GM12878 (cell line): Measurements from ENCODE around the gene WWOX. TPM values are rescaled to one million over a fixed set of nuclear protein-coding genes. Genes with fewer than 3 reads are reported as not detected.

Experiments used
- ATAC-seq: fragments of 200-7000 bp; cut with Tn5 transposase; 3 replicates; pipeline ENCODE4 v1.9.1; 2020; ENCODE audit warnings: mild to moderate bottlenecking, moderate library complexity
- BruUV-seq: library from RNA; stranded (reverse); fragments of 400-500 nt; replicated peaks from 2 replicates; lab custom pipeline; 2021; lab: Mats Ljungman, UMichigan
- CTCF ChIA-PET: fragments of 300-600 bp; sonication (Branson Sonifier 250); formaldehyde crosslinking; extraction: SDS; loops from one replicate; lab custom pipeline; 2021; ENCODE audit warnings: inconsistent platforms; lab: Yijun Ruan, JAX
- POLR2A ChIA-PET: fragments of 350-600 bp; formaldehyde crosslinking; extraction: SDS; loops from one replicate; lab custom pipeline; 2021; ENCODE audit warnings: inconsistent platforms; lab: Charles Lee
- RAD21 ChIA-PET: fragments of 300-600 bp; sonication (Branson Sonifier 250); formaldehyde crosslinking; loops from one replicate; lab custom pipeline; 2023; ENCODE audit warnings: antibody characterized with exemption; ENCODE audit not compliant: unreplicated experiment; lab: Charles Lee
- SMC1A ChIA-PET: fragments of 300-600 bp; sonication (Branson Sonifier 250); formaldehyde crosslinking; loops from one replicate; lab custom pipeline; 2023; ENCODE audit not compliant: unreplicated experiment, uncharacterized antibody; lab: Charles Lee
- DNase-seq: peaks from one replicate; pipeline ENCODE4 v3.0.0-alpha.2; 2011; ENCODE audit warnings: low read depth, low spot score
- FAIRE-seq: peaks from 3 replicates; lab custom pipeline; 2011; peaks lifted over from hg19 to GRCh38; lab: Jason Lieb, UNC
- H2AFZ ChIP-seq: 2 replicates; pipeline ENCODE4 v1.6.0; 2011; ENCODE audit warnings: low read depth, low read length, control low read depth; ENCODE audit not compliant: control insufficient read depth
- H3K27ac ChIP-seq: 2 replicates; pipeline ENCODE4 v1.5.1; 2011; ENCODE audit warnings: control low read depth; ENCODE audit not compliant: control insufficient read depth, insufficient read depth
- H3K27me3 ChIP-seq, 2 experiments: replicated peaks in 1 of 2; 2 replicates each; pipeline versions ENCODE4 v1.6.0 to v1.6.1; 2011; ENCODE audit warnings: low read length in 1 of 2; ENCODE audit not compliant: control insufficient read depth in 2 of 2, insufficient read depth in 2 of 2
- H3K36me3 ChIP-seq, 2 experiments: 2 replicates each; pipeline ENCODE4 v1.5.1; 2011; ENCODE audit warnings: low read length in 1 of 2; ENCODE audit not compliant: control insufficient read depth in 2 of 2, insufficient read depth in 2 of 2
- H3K4me1 ChIP-seq: 2 replicates; pipeline ENCODE4 v1.6.1; 2011; ENCODE audit warnings: mild to moderate bottlenecking, low read length, moderate library complexity, mixed read lengths; ENCODE audit not compliant: control insufficient read depth, insufficient read depth
- H3K4me2 ChIP-seq: 2 replicates; pipeline ENCODE4 v1.6.0; 2011; ENCODE audit warnings: control low read depth; ENCODE audit not compliant: control insufficient read depth, insufficient read depth
- H3K4me3 ChIP-seq: fragments of 200-600 bp; sonication (generic); 2 replicates; pipeline ENCODE4 v1.5.1; 2016
- H3K79me2 ChIP-seq: 2 replicates; pipeline ENCODE4 v1.6.0; 2011; ENCODE audit warnings: low read length; ENCODE audit not compliant: control insufficient read depth, insufficient read depth
- H3K9ac ChIP-seq: 2 replicates; pipeline ENCODE4 v1.8.0; 2011; ENCODE audit warnings: low read length, control low read depth, mixed read lengths; ENCODE audit not compliant: control insufficient read depth, insufficient read depth
- H3K9me3 ChIP-seq: replicated peaks from 3 replicates; pipeline ENCODE4 v1.5.1; 2011; ENCODE audit warnings: mild to moderate bottlenecking, low read length; ENCODE audit not compliant: control insufficient read depth, insufficient read depth
- H4K20me1 ChIP-seq: 2 replicates; pipeline ENCODE4 v1.6.0; 2011; ENCODE audit not compliant: control insufficient read depth, insufficient read depth
- BACH1 ChIP-seq: fragments of 450-650 bp; IDR thresholded peaks from 2 replicates; pipeline ENCODE4 v1.6.1; 2017; ENCODE audit warnings: mild to moderate bottlenecking, borderline replicate concordance
- EGR1 ChIP-seq, 2 experiments: IDR thresholded peaks; 1 replicate in 1 of 2; 2 replicates in 1 of 2; pipeline ENCODE4 v1.6.1; 2011 to 2012; ENCODE audit warnings: low read depth in 2 of 2, low read length in 2 of 2, borderline replicate concordance in 1 of 2, mild to moderate bottlenecking in 1 of 2, moderate library complexity in 1 of 2
- FOS ChIP-seq: IDR thresholded peaks from 3 replicates; pipeline ENCODE4 v1.6.1; 2011; ENCODE audit warnings: borderline replicate concordance; ENCODE audit not compliant: insufficient read length; ENCODE audit errors: extremely low read depth
- IRF4 ChIP-seq: IDR thresholded peaks from 2 replicates; pipeline ENCODE4 v1.6.1; 2011; ENCODE audit warnings: low read depth, low read length
- LARP7 ChIP-seq: fragments of 450-650 bp; IDR thresholded peaks from 2 replicates; pipeline ENCODE4 v1.6.1; 2017; ENCODE audit warnings: mild to moderate bottlenecking
- NR2C1 ChIP-seq: fragments of 450-650 bp; IDR thresholded peaks from 2 replicates; pipeline ENCODE4 v1.6.1; 2017; ENCODE audit warnings: antibody characterized with exemption, mild to moderate bottlenecking, moderate library complexity
- NR2C2 ChIP-seq: IDR thresholded peaks from 2 replicates; pipeline ENCODE4 v1.6.1; 2011; ENCODE audit warnings: borderline replicate concordance, low read depth; ENCODE audit not compliant: control insufficient read depth, insufficient read length
- NRF1 ChIP-seq: conservative IDR thresholded peaks from 2 replicates; pipeline ENCODE4 v1.6.1; 2011; ENCODE audit warnings: mild to moderate bottlenecking, low read depth, low read length, improper control_type of control experiment
- RBBP5 ChIP-seq: fragments of 200-600 bp; sonication (generic); conservative IDR thresholded peaks from 2 replicates; pipeline ENCODE4 v1.6.1; 2016
- RUNX3 ChIP-seq: IDR thresholded peaks from 2 replicates; pipeline ENCODE4 v1.6.1; 2012; ENCODE audit warnings: low read length, inconsistent platforms
- SPI1 ChIP-seq: IDR thresholded peaks from 2 replicates; pipeline ENCODE4 v1.6.1; 2011; ENCODE audit warnings: low read depth, mild to moderate bottlenecking, low read length, moderate library complexity, borderline replicate concordance; ENCODE audit not compliant: insufficient read depth
- STAT3 ChIP-seq: IDR thresholded peaks from 2 replicates; pipeline ENCODE4 v1.6.1; 2011; ENCODE audit warnings: low read depth, low read length, improper control_type of control experiment
- TCF3 ChIP-seq: IDR thresholded peaks from 2 replicates; pipeline ENCODE4 v1.6.1; 2012; ENCODE audit warnings: low read depth, mild to moderate bottlenecking, low read length, borderline replicate concordance; ENCODE audit not compliant: insufficient read depth
- WGBS: methylation state at CpG from one replicate; pipeline ENCODE4 v1.1.6; 2016; ENCODE audit warnings: low lambda C conversion rate; ENCODE audit not compliant: insufficient replicate concordance, insufficient coverage; ENCODE audit errors: missing lambda C conversion rate; 5-methylcytosine and 5-hydroxymethylcytosine counted together
- in situ Hi-C: fragments of 300-500 bp; cut with MboI; formaldehyde crosslinking; loops from 9 replicates; pipeline ENCODE4 v1.14.3; 2018; ENCODE audit warnings: mixed read lengths
- intact Hi-C: fragments of 100-400 bp; cut with micrococcal nuclease; formaldehyde crosslinking; loops from one replicate; pipeline ENCODE4 v1.14.2; 2022; ENCODE audit not compliant: unreplicated experiment
- polyA plus RNA-seq, 11 experiments: library from polyadenylated mRNA; depleted of rRNA in 4 of 11; unstranded in 6 of 11; stranded (reverse) in 5 of 11; fragments of >200 nt; fragmentation: Nextera tagmentation in 4 of 11; fragmentation: Illumina TruSeq in 1 of 11; extraction: Ambion mirVana in 4 of 11; extraction: Trizol in 1 of 11; gene quantifications; 1 replicate in 1 of 11; 2 replicates in 10 of 11; pipeline versions ENCODE4 v1.2.1 to v1.2.3, GENCODE V29; 2011 to 2016; ENCODE audit warnings: inconsistent platforms in 2 of 11, missing spikeins in 2 of 11, low read depth in 1 of 11
- total RNA-seq, 4 experiments: library from RNA; depleted of rRNA in 3 of 4; stranded (reverse); fragments of >200 nt in 3 of 4; fragmentation: Illumina TruSeq in 1 of 4; extraction: Trizol in 1 of 4; gene quantifications; 2 replicates each; pipeline versions ENCODE4 v1.2.1 to v1.2.3, GENCODE V29; 2013 to 2021
- TF ChIP-seq, protein P1 (sequence below): IDR thresholded peaks from 2 replicates; pipeline ENCODE4 v1.6.1; 2011; ENCODE audit warnings: borderline replicate concordance, low read depth, mild to moderate bottlenecking, moderate library complexity, low read length; ENCODE audit not compliant: insufficient read depth, poor library complexity, severe bottlenecking
- TF ChIP-seq, protein P2 (sequence below): IDR thresholded peaks from 2 replicates; pipeline ENCODE4 v1.6.1; 2011; ENCODE audit warnings: low read depth, low read length, improper control_type of control experiment, borderline replicate concordance

WWOX gene
- total and polyA plus RNA-seq, 10 of the 15 experiments (the other 5 are each of a cell fraction or from before 2014, with no cell fraction given): 2.8 to 24.4 (median 17.8) TPM

GRCh38 chr16:79090966-79091365 is 991.5 kb downstream of the WWOX start:
- Histone ChIP-seq H3K4me3 (no peak overlapping the region), H3K79me2 (no peaks in the 10 kb centered on the region), H3K4me2 (no peak overlapping the region), H3K36me3 (no peaks in the 10 kb centered on the region), H3K9ac (no peak overlapping the region), H3K27me3 (no peaks in the 10 kb centered on the region), H3K4me1 (peaks cover 20% of the 10 kb centered on the region), H3K27ac (no peak overlapping the region), H3K9me3 (peaks cover 2% of the 10 kb centered on the region; the same call in 2 of the 3 replicates), H4K20me1 (no peaks in the 10 kb centered on the region), H2AFZ (no peak overlapping the region)
- in situ Hi-C loops (no loop called here), intact Hi-C loops (no loop called here)
- TF ChIP-seq RBBP5: no peak
- no peak for TF ChIP-seq NR2C1
- TF ChIP-seq LARP7: no peak
- no peak for TF ChIP-seq TCF3
- TF ChIP-seq NR2C2: no peak
- no peak for TF ChIP-seq SPI1
- TF ChIP-seq RUNX3: no peak
- no peak for TF ChIP-seq NRF1
- FAIRE-seq: no peak
- ATAC-seq: no peak
- SMC1A ChIA-PET: interaction anchor here (0.6 to 2.8 kb wide), 2 partner anchors 19 to 1750 kb away, joined by 3 to 8 read pairs; no protein-coding TSS in a partner anchor
- POLR2A ChIA-PET: no interaction called here
- BruUV-seq: no TSS peak
- 25% methylated on average over 4 of the region's 4 CpGs for WGBS
- RAD21 ChIA-PET: no interaction called here
- CTCF ChIA-PET: no interaction called here
- DNase-seq: no peak

DNA sequence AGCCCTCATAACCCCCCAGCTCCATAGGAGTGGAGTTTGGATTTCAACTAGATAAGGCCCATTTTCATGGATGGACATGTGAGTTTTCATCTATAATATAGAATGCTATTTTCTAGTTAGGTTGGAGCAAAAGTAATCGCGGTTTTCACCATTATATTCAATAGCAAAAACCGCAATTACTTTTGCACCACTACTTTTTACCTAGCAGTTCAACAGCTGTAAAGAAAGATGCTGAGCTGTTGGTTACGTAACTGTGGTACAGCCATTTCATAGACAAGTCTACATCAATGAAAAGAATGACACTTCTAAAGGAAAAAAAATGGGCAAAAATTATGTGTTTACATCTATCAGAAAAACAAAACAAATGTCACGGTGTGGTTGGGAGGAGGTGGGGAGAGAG is 993.4 kb downstream of the WWOX start:
- ChIA-PET CTCF (no interaction called here), POLR2A (no interaction called here), SMC1A (interaction anchor here (1.0 to 2.8 kb wide), 2 partner anchors 9 to 21 kb away, joined by 4 to 8 read pairs; no protein-coding TSS in a partner anchor), RAD21 (no interaction called here)
- H3K4me1 ChIP-seq: peaks cover 20% of the 10 kb centered on the region
- BruUV-seq: no TSS peak
- intact Hi-C loops (no loop called here), in situ Hi-C loops (no loop called here)
- H3K27ac ChIP-seq: no peak overlapping the region
- no peaks in the 10 kb centered on the region for H3K79me2 ChIP-seq
- ATAC-seq: no peak
- no peaks in the 10 kb centered on the region for H3K36me3 ChIP-seq
- H3K9me3 ChIP-seq: peaks cover 2% of the 10 kb centered on the region; the same call in 2 of the 3 replicates
- H2AFZ ChIP-seq: no peak overlapping the region
- H4K20me1 ChIP-seq: no peaks in the 10 kb centered on the region
- H3K4me3 ChIP-seq: no peak overlapping the region
- DNase-seq: no peak
- H3K4me2 ChIP-seq: no peak overlapping the region
- 72% methylated on average over 5 of the region's 5 CpGs for WGBS
- H3K9ac ChIP-seq: no peak overlapping the region
- H3K27me3 ChIP-seq: no peaks in the 10 kb centered on the region
- no peak for FAIRE-seq
- TF ChIP-seq, protein P1, sequence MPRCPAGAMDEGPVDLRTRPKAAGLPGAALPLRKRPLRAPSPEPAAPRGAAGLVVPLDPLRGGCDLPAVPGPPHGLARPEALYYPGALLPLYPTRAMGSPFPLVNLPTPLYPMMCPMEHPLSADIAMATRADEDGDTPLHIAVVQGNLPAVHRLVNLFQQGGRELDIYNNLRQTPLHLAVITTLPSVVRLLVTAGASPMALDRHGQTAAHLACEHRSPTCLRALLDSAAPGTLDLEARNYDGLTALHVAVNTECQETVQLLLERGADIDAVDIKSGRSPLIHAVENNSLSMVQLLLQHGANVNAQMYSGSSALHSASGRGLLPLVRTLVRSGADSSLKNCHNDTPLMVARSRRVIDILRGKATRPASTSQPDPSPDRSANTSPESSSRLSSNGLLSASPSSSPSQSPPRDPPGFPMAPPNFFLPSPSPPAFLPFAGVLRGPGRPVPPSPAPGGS: no peak
- TF ChIP-seq, protein P2, sequence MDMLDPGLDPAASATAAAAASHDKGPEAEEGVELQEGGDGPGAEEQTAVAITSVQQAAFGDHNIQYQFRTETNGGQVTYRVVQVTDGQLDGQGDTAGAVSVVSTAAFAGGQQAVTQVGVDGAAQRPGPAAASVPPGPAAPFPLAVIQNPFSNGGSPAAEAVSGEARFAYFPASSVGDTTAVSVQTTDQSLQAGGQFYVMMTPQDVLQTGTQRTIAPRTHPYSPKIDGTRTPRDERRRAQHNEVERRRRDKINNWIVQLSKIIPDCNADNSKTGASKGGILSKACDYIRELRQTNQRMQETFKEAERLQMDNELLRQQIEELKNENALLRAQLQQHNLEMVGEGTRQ: no peak
- no peak for TF ChIP-seq EGR1 (IDR thresholded peaks at IDR 0.05; ENCODE audit: borderline replicate concordance in 1 of 2, low read depth in 2 of 2, low read length in 2 of 2)
- no peak for TF ChIP-seq FOS
- TF ChIP-seq IRF4: no peak
- TF ChIP-seq BACH1: no peak
- no peak for TF ChIP-seq STAT3
